Nephron (organoid): ENCODE data around the gene CUL2.

Experiments used
- H3K27ac Mint-ChIP-seq, 3 experiments: 2 replicates each; pipeline ENCODE4 v1.8.0; 2020; ENCODE audit warnings: mixed read lengths in 3 of 3, mild to moderate bottlenecking in 2 of 3, moderate library complexity in 1 of 3
- H3K27me3 Mint-ChIP-seq: 2 replicates; pipeline ENCODE4 v1.8.0; 2021; ENCODE audit warnings: low read depth, mild to moderate bottlenecking, moderate library complexity, mixed read lengths
- H3K36me3 Mint-ChIP-seq: 2 replicates; pipeline ENCODE4 v1.8.0; 2020; ENCODE audit warnings: low read depth, mixed read lengths
- H3K4me1 Mint-ChIP-seq: 2 replicates; pipeline ENCODE4 v1.8.0; 2020; ENCODE audit warnings: mixed read lengths
- H3K4me3 Mint-ChIP-seq, 3 experiments: 2 replicates each; pipeline ENCODE4 v1.8.0; 2020; ENCODE audit warnings: mild to moderate bottlenecking in 3 of 3, mixed read lengths in 3 of 3, moderate library complexity in 2 of 3
- H3K9me3 Mint-ChIP-seq: 2 replicates; pipeline ENCODE4 v1.8.0; 2020; ENCODE audit warnings: mixed read lengths
- CTCF ChIP-seq, 3 experiments: fragments of 200-600 bp; sonication (generic); IDR thresholded peaks; one replicate each; pipeline ENCODE4 v1.5.0; 2021; ENCODE audit warnings: antibody characterized with exemption in 3 of 3; ENCODE audit not compliant: unreplicated experiment in 3 of 3

The CUL2 gene

GRCh38 chr10:35090162-35090954 is at the start of gene CUL2:
CUL2 (minus strand) TSS chr10:35090341; CDS start chr10:35071317, 19,024 bp downstream.
- peaks cover 21% of the 10 kb centered on the region for H3K36me3 Mint-ChIP-seq
- H3K4me1 Mint-ChIP-seq = peaks cover 32% of the 10 kb centered on the region
- no peak for TF ChIP-seq CTCF (IDR thresholded peaks at IDR 0.05; ENCODE audit: unreplicated experiment in 3 of 3)
- H3K27me3 Mint-ChIP-seq = no peaks in the 10 kb centered on the region
- peak within 1 kb of the TSS; percentile 92 to 99 (median 98) for H3K4me3 Mint-ChIP-seq
- H3K9me3 Mint-ChIP-seq = no peaks in the 10 kb centered on the region
- peak within 1 kb of the TSS; percentile 95 to 99 (median 97) for H3K27ac Mint-ChIP-seq

- H3K9me3 Mint-ChIP-seq = no peaks in the 10 kb centered on the region
- peaks cover 6% of the 10 kb centered on the region for H3K4me1 Mint-ChIP-seq
- no peak overlapping the region for H3K27ac Mint-ChIP-seq
- no peaks in the 10 kb centered on the region for H3K36me3 Mint-ChIP-seq
- no peak overlapping the region for H3K4me3 Mint-ChIP-seq
- H3K27me3 Mint-ChIP-seq = no peaks in the 10 kb centered on the region
- no peak for TF ChIP-seq CTCF (IDR thresholded peaks at IDR 0.05; ENCODE audit: unreplicated experiment in 3 of 3)
Measured at GRCh38 chr10:35136263-35136815, 46.2 kb upstream of the CUL2 start.

GRCh38 chr10:35135861-35136260 is 45.7 kb upstream of the CUL2 start:
- Mint-ChIP-seq H3K27ac (no peak overlapping the region), H3K4me1 (peaks cover 9% of the 10 kb centered on the region), H3K4me3 (no peak overlapping the region), H3K27me3 (no peaks in the 10 kb centered on the region), H3K9me3 (no peaks in the 10 kb centered on the region), H3K36me3 (no peaks in the 10 kb centered on the region)
- TF ChIP-seq CTCF (IDR thresholded peaks at IDR 0.05; ENCODE audit: unreplicated experiment in 3 of 3) = no peak

- Mint-ChIP-seq H3K27me3 (no peaks in the 10 kb centered on the region), H3K27ac (no peak overlapping the region), H3K36me3 (no peaks in the 10 kb centered on the region), H3K9me3 (no peaks in the 10 kb centered on the region), H3K4me1 (peaks cover 27% of the 10 kb centered on the region), H3K4me3 (no peak overlapping the region)
- TF ChIP-seq CTCF (IDR thresholded peaks at IDR 0.05; ENCODE audit: unreplicated experiment in 3 of 3) = no peak
Measured at GRCh38 chr10:35133586-35133985, 43.4 kb upstream of the CUL2 start.

GRCh38 chr10:35132727-35133126 is 42.6 kb upstream of the CUL2 start:
- Mint-ChIP-seq H3K4me3 (no peak overlapping the region), H3K4me1 (peaks cover 32% of the 10 kb centered on the region), H3K27me3 (no peaks in the 10 kb centered on the region), H3K27ac (no peak overlapping the region), H3K36me3 (no peaks in the 10 kb centered on the region), H3K9me3 (no peaks in the 10 kb centered on the region)
- TF ChIP-seq CTCF (IDR thresholded peaks at IDR 0.05; ENCODE audit: unreplicated experiment in 3 of 3) = no peak
